H9 (cell line): ENCODE results near the gene SORCS2. TPM values are rescaled to one million over a fixed set of nuclear protein-coding genes. Genes with fewer than 3 reads are reported as not detected.

ENCODE experiments used
- DNase-seq: peaks from one replicate; pipeline ENCODE4 v3.0.0-alpha.2; 2017
- H2AFZ ChIP-seq: one replicate; pipeline ENCODE4 v1.6.1; 2013; ENCODE audit warnings: mild to moderate bottlenecking, low read length, control low read depth, moderate library complexity
- H2AK5ac ChIP-seq: 2 replicates; pipeline ENCODE4 v1.6.1; 2013; ENCODE audit warnings: low read length, control low read depth, mixed read lengths; ENCODE audit not compliant: insufficient read length
- H2BK120ac ChIP-seq: one replicate; pipeline ENCODE4 v1.6.1; 2013; ENCODE audit warnings: low read depth, mild to moderate bottlenecking, low read length, control low read depth, inconsistent platforms; ENCODE audit not compliant: poor library complexity, severe bottlenecking
- H2BK12ac ChIP-seq: 2 replicates; pipeline ENCODE4 v1.6.1; 2013; ENCODE audit warnings: low read length, control low read depth, mixed read lengths, low read depth; ENCODE audit not compliant: insufficient read length
- H2BK15ac ChIP-seq: 2 replicates; pipeline ENCODE4 v1.6.1; 2013; ENCODE audit warnings: low read depth, low read length, control low read depth
- H2BK20ac ChIP-seq: one replicate; pipeline ENCODE4 v1.6.1; 2013; ENCODE audit warnings: low read depth, mild to moderate bottlenecking, low read length, control low read depth, inconsistent platforms; ENCODE audit not compliant: poor library complexity, severe bottlenecking
- H2BK5ac ChIP-seq: 2 replicates; pipeline ENCODE4 v1.6.1; 2013; ENCODE audit warnings: low read length, control low read depth, mixed read lengths; ENCODE audit not compliant: insufficient read length
- H3K14ac ChIP-seq: 2 replicates; pipeline ENCODE4 v1.6.1; 2013; ENCODE audit warnings: low read length, control low read depth; ENCODE audit not compliant: insufficient read depth
- H3K18ac ChIP-seq: 2 replicates; pipeline ENCODE4 v1.6.1; 2013; ENCODE audit warnings: low read depth, mild to moderate bottlenecking, mixed read lengths, low read length, control low read depth; ENCODE audit not compliant: insufficient read length
- H3K23ac ChIP-seq: 2 replicates; pipeline ENCODE4 v1.6.1; 2013; ENCODE audit warnings: low read length, control low read depth, mixed read lengths, low read depth; ENCODE audit not compliant: insufficient read length
- H3K23me2 ChIP-seq: 2 replicates; pipeline ENCODE4 v1.6.1; 2013; ENCODE audit warnings: low read depth, mild to moderate bottlenecking, mixed read lengths, low read length, control low read depth; ENCODE audit not compliant: insufficient read length, poor library complexity, severe bottlenecking
- H3K27ac ChIP-seq: 2 replicates; pipeline ENCODE4 v1.5.1; 2013; ENCODE audit warnings: low read length, control low read depth, mixed read lengths, low read depth; ENCODE audit not compliant: insufficient read length
- H3K27me3 ChIP-seq: 2 replicates; pipeline ENCODE4 v1.6.1; 2013; ENCODE audit warnings: low read length, control low read depth, inconsistent platforms; ENCODE audit not compliant: insufficient read depth
- H3K4ac ChIP-seq: 2 replicates; pipeline ENCODE4 v1.6.1; 2013; ENCODE audit warnings: low read depth, mild to moderate bottlenecking, control low read depth, inconsistent platforms, low read length, moderate library complexity
- H3K4me1 ChIP-seq: 2 replicates; pipeline ENCODE4 v1.6.1; 2013; ENCODE audit warnings: low read length, control low read depth, inconsistent platforms; ENCODE audit not compliant: insufficient read depth
- H3K4me2 ChIP-seq: 2 replicates; pipeline ENCODE4 v1.6.1; 2013; ENCODE audit warnings: low read length, control low read depth, mixed read lengths; ENCODE audit not compliant: insufficient read length, insufficient read depth
- H3K56ac ChIP-seq: 2 replicates; pipeline ENCODE4 v1.6.1; 2013; ENCODE audit warnings: low read depth, mild to moderate bottlenecking, mixed read lengths, low read length, control low read depth; ENCODE audit not compliant: insufficient read length
- H3K79me1 ChIP-seq: 2 replicates; pipeline ENCODE4 v1.6.1; 2013; ENCODE audit warnings: low read depth, mild to moderate bottlenecking, moderate library complexity, low read length, control low read depth, inconsistent platforms; ENCODE audit not compliant: insufficient read depth, poor library complexity, severe bottlenecking
- H3K79me2 ChIP-seq: 2 replicates; pipeline ENCODE4 v1.6.1; 2013; ENCODE audit warnings: low read length, control low read depth, inconsistent platforms; ENCODE audit not compliant: insufficient read depth
- H3K9ac ChIP-seq: 2 replicates; pipeline ENCODE4 v1.6.1; 2013; ENCODE audit warnings: low read length, control low read depth, mixed read lengths; ENCODE audit not compliant: insufficient read length; ENCODE audit errors: extremely low read depth
- H3K9me3 ChIP-seq: one replicate; pipeline ENCODE4 v1.6.1; 2013; ENCODE audit warnings: low read depth, low read length, inconsistent platforms; ENCODE audit not compliant: control insufficient read depth
- H3T11ph ChIP-seq: one replicate; pipeline ENCODE4 v1.6.1; 2013; ENCODE audit warnings: mild to moderate bottlenecking, low read length, control low read depth, inconsistent platforms
- H4K20me1 ChIP-seq: one replicate; pipeline ENCODE4 v1.6.1; 2013; ENCODE audit not compliant: control insufficient read depth, insufficient read length, insufficient read depth
- H4K5ac ChIP-seq: 2 replicates; pipeline ENCODE4 v1.6.1; 2013; ENCODE audit warnings: low read depth, mild to moderate bottlenecking, mixed read lengths, low read length, control low read depth; ENCODE audit not compliant: insufficient read length
- H4K8ac ChIP-seq: replicated peaks from 2 replicates; pipeline ENCODE4 v1.6.1; 2013; ENCODE audit warnings: low read length, control low read depth, mixed read lengths, low read depth; ENCODE audit not compliant: insufficient read length
- H4K91ac ChIP-seq: 2 replicates; pipeline ENCODE4 v1.6.1; 2013; ENCODE audit warnings: low read depth, mild to moderate bottlenecking, moderate library complexity, mixed read lengths, low read length, control low read depth; ENCODE audit not compliant: insufficient read length
- H3K27ac Mint-ChIP-seq, 3 experiments: 2 replicates in 2 of 3; 3 replicates in 1 of 3; pipeline ENCODE4 v1.8.0; 2020 to 2021; ENCODE audit warnings: mixed read lengths in 3 of 3, mild to moderate bottlenecking in 1 of 3, moderate library complexity in 1 of 3
- H3K27me3 Mint-ChIP-seq: 2 replicates; pipeline ENCODE4 v1.8.0; 2021; ENCODE audit warnings: low read depth, mild to moderate bottlenecking, moderate library complexity, mixed read lengths
- H3K36me3 Mint-ChIP-seq, 3 experiments: 2 replicates in 2 of 3; 3 replicates in 1 of 3; pipeline ENCODE4 v1.8.0; 2020 to 2021; ENCODE audit warnings: low read depth in 3 of 3, mixed read lengths in 3 of 3; ENCODE audit not compliant: insufficient read depth in 1 of 3
- H3K4me1 Mint-ChIP-seq, 2 experiments: 2 replicates each; pipeline ENCODE4 v1.8.0; 2020; ENCODE audit warnings: mixed read lengths in 2 of 2
- H3K4me3 Mint-ChIP-seq, 2 experiments: 2 replicates in 1 of 2; 3 replicates in 1 of 2; pipeline ENCODE4 v1.8.0; 2020 to 2021; ENCODE audit warnings: mild to moderate bottlenecking in 2 of 2, mixed read lengths in 2 of 2, moderate library complexity in 1 of 2
- H3K9me3 Mint-ChIP-seq, 2 experiments: 2 replicates in 1 of 2; 3 replicates in 1 of 2; pipeline ENCODE4 v1.8.0; 2020; ENCODE audit warnings: mild to moderate bottlenecking in 2 of 2, mixed read lengths in 2 of 2, moderate library complexity in 1 of 2
- WGBS: extraction: QIAGEN DNeasy Blood & Tissue Kit; methylation state at CpG from one replicate; pipeline ENCODE4 v1.1.7; 2013; ENCODE audit warnings: missing lambda C conversion rate, low lambda C conversion rate, mixed read lengths; ENCODE audit not compliant: insufficient read length; ENCODE audit errors: extremely low coverage; 5-methylcytosine and 5-hydroxymethylcytosine counted together
- total RNA-seq: library from RNA; stranded (reverse); gene quantifications from 2 replicates; pipeline ENCODE4 v1.2.1, GENCODE V29; 2021
- TF ChIP-seq, protein P1 (sequence below): fragments of 200-600 bp; sonication (generic); conservative IDR thresholded peaks from 3 replicates; pipeline ENCODE4 v1.8.0; 2021; ENCODE audit warnings: antibody characterized with exemption, mild to moderate bottlenecking

SORCS2 gene
- total RNA-seq, 1 experiment from 2014 or later, result 0.57 TPM

DNA sequence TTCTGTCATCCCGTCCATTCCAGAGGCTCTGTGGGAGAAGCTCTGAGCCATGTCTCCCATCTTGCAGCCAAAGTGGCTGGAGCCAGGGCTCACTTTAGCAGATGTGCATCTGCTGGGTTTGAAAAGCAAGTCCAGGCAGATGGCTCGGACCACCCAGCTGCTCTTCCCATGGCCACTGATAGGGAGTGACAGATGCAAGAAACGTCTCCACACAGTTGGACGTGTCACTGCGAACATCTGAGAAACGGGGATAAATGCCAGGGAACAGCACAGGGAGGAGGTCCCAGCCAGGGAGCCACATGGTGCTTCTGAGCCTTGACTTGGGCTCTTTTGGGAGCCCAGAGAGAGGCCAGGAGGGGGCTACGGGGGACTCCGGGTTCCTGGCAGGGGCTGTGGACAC is 505.0 kb downstream of the SORCS2 start:
- Histone ChIP-seq H3K4me2 (no peak overlapping the region), H4K20me1 (no peaks in the 10 kb centered on the region), H3K56ac (no peak overlapping the region), H3K27ac (no peak overlapping the region), H3K23me2 (no peaks in the 10 kb centered on the region), H2BK15ac (no peak overlapping the region), H3K18ac (no peak overlapping the region), H4K5ac (no peak overlapping the region), H4K8ac (no peak overlapping the region), H3K79me1 (no peaks in the 10 kb centered on the region), H3K23ac (no peak overlapping the region), H3K9me3 (no peaks in the 10 kb centered on the region), H3K27me3 (no peaks in the 10 kb centered on the region), H2BK5ac (no peak overlapping the region), H2AFZ (no peak overlapping the region), H4K91ac (no peak overlapping the region), H2BK12ac (no peak overlapping the region), H2AK5ac (no peak overlapping the region), H3K9ac (no peak overlapping the region), H2BK20ac (no peak overlapping the region), H3K4ac (no peak overlapping the region), H3K14ac (no peak overlapping the region), H3K4me1 (no peaks in the 10 kb centered on the region), H2BK120ac (no peak overlapping the region), H3K79me2 (no peaks in the 10 kb centered on the region), H3T11ph (no peak overlapping the region)
- TF ChIP-seq, protein P1, sequence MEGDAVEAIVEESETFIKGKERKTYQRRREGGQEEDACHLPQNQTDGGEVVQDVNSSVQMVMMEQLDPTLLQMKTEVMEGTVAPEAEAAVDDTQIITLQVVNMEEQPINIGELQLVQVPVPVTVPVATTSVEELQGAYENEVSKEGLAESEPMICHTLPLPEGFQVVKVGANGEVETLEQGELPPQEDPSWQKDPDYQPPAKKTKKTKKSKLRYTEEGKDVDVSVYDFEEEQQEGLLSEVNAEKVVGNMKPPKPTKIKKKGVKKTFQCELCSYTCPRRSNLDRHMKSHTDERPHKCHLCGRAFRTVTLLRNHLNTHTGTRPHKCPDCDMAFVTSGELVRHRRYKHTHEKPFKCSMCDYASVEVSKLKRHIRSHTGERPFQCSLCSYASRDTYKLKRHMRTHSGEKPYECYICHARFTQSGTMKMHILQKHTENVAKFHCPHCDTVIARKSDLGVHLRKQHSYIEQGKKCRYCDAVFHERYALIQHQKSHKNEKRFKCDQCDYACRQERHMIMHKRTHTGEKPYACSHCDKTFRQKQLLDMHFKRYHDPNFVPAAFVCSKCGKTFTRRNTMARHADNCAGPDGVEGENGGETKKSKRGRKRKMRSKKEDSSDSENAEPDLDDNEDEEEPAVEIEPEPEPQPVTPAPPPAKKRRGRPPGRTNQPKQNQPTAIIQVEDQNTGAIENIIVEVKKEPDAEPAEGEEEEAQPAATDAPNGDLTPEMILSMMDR, result no peak
- no CpG with 5 or more reads among the region's 8 CpGs for WGBS
- Mint-ChIP-seq H3K4me1 (peaks cover 12 to 25% of the 10 kb centered on the region in 2 experiments), H3K27me3 (peaks cover 2% of the 10 kb centered on the region), H3K9me3 (peaks cover 0 to 5% of the 10 kb centered on the region in 2 experiments; a peak in 1 of 5 replicates), H3K27ac (peak overlapping the region in 2 of 3 experiments; percentile 63 to 64; a peak in 3 of 7 replicates), H3K4me3 (no peak overlapping the region), H3K36me3 (no peaks in the 10 kb centered on the region)
- DNase-seq, result no peak
